ENCODE results near the gene SYT1. TPM values are rescaled to one million over a fixed set of nuclear protein-coding genes. Genes with fewer than 3 reads are reported as not detected.

SYT1 gene
- total RNA-seq, 1 donor from 2014 or later: 12.3 TPM

GRCh38 chr12:79434561-79434960 is 570.0 kb downstream of the SYT1 start:
- no peak for DNase-seq (ENCODE audit: low spot score)

DNA sequence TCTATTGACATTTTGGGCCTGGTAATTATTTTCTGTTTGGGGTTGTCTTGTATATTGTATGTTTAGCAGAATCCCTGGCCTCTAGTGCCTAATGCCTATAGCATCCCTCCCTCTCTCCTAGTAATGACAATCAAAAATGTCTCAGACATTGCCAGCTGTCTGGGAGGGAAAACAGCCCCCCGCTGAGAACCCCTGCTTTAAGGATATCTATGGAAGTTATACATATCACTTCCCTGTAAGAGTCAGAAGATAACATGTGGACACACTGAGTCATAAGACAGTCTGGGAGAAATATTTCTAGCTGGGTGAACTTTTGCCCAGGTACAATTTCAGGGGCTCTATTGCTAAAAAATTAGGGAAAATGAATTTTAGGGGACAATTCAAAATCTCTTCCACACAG is 571.2 kb downstream of the SYT1 start:
- DNase-seq (ENCODE audit: low spot score): no peak

DNA sequence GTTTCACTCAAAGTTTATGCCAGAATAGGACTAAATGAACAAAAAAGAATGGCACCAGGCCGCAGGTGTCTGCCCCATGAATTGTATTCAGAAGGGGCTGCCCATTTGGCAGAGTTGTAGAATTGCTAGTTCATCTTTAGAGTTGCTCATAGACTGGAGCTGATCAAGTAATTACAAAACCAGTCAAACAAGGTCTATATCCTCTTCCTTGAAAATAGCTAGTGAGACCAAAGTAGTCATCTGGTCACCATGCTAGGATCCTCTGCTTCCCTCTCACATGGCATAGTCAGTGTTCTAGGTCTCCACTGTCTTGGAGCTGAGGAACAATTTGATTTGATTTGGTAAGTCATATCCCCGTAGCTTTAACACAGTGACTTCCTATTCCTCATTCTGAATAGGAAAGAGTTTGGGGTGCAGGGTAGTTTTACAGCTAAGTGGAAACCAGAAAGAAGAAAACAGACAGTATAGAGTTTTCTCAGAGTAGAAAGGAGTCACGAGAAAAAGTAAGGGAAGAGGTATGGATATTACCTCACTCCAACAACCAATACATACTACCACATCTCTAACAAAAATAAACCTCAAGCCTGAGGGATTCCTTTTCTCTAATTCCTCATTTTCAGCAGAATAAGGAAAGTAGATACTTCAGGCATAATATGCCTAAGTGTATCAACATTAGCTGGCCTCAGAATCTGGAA is 574.1 kb downstream of the SYT1 start:
- DNase-seq (ENCODE audit: low spot score): no peak

- no peak for DNase-seq (ENCODE audit: low spot score)
Observed at GRCh38 chr12:79439175-79439825, 574.7 kb downstream of the SYT1 start.

DNA sequence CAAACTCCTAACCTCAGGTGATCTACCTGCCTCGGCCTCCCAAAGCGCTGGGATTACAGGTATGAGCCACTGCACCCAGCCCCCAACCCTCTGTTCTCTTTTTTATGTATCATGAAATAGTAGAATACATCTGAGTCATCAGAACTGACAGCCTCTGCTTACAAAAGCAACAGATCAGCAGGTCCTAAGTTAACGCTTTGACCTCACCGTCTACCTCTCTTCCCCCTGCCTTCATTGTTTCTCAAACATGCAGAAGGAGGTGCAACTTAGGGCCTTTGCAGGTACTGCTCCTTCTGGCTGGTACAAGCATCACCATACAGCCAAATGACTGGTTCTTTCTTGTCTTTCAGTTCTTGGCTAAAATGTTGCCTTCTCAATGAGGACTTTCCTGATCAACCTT is 577.0 kb downstream of the SYT1 start:
- no peak for DNase-seq (ENCODE audit: low spot score)

- DNase-seq (ENCODE audit: low spot score): no peak
Observed at GRCh38 chr12:79442396-79442795, 577.8 kb downstream of the SYT1 start.

DNA sequence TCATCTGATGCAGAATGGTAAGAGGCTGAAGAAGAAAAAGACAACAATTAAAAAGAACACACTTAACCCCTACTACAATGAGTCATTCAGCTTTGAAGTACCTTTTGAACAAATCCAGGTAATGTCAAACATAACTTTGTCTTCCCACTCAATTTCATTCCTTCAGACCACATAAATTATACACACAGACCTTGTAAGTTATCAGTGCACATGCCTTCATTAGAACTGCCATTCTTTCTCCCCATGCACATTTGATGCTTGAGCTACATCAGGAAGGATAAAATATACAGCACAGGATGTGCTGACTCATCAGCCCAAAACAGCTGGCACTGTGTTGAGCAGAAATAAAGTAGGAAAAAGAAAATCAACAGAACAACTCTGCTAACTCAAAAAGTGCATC is 579.5 kb downstream of the SYT1 start:
- no peak for DNase-seq (ENCODE audit: low spot score)

DNA sequence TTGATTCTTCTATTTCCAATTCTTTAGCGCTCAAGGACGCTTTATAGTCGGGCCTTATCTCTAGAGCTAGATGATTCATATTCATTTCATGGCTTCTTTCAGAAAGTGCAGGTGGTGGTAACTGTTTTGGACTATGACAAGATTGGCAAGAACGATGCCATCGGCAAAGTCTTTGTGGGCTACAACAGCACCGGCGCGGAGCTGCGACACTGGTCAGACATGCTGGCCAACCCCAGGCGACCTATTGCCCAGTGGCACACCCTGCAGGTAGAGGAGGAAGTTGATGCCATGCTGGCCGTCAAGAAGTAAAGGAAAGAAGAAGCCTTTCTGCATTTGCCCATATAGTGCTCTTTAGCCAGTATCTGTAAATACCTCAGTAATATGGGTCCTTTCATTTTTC is 584.2 kb downstream of the SYT1 start:
- no peak for DNase-seq (ENCODE audit: low spot score)

DNA sequence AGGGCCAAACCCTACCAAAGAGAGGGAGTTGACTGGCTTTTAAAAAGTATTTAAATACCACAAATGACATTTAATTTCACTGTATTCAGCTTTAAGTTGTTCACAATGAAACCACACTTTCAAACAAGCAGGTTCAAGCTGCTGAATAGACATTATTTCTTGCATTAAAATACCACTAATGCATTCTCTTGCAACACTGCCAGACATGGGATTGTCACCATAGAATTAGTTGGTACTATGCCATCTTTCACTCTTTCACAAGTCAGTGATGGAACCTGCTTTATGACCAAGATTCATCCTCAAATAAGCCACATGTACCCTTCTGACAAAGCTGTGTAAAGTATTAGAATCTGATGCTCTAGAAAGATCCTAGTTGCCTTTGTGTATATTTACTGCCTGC is 586.8 kb downstream of the SYT1 start:
- DNase-seq (ENCODE audit: low spot score): no peak

DNA sequence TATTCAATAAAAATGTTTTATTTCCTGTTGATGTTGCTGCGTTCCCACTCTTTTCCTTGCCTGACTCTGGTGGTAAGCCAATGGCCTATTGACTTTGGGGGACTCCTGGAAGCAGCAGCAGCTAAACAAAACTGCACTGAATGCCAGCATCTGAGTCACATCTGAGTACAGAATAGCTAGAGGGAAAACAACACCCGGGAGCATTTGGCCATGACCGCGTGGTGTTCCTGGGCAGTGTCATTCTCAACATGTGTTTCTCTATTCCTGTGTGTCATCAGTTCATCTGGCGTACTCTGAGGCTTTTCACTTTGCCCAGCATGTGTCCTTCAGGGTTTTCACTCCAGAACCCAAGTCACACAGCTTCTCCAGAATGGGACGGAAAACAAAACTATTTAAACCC is 587.4 kb downstream of the SYT1 start:
- peak; percentile 64 for DNase-seq (ENCODE audit: low spot score)

DNA sequence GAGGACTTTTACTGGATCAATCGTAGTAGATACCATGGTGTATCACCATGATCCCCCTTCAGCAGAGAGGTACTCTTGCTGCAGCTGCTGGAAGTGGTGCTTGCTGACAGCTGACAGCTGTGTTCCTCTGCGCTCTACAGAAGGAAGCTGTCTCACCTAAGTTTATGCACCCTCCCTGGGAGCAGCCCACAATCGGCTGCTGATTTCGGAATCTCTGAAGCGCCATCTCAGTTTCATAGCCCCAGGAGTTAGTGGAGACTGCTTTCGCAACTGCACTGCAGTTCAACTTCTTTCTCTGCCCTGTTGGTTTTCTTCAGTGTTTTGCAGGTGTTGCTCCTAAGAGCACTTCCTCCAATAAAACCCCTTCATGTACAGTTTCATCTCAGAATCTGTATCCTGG is 588.3 kb downstream of the SYT1 start:
- no peak for DNase-seq (ENCODE audit: low spot score)

DNA sequence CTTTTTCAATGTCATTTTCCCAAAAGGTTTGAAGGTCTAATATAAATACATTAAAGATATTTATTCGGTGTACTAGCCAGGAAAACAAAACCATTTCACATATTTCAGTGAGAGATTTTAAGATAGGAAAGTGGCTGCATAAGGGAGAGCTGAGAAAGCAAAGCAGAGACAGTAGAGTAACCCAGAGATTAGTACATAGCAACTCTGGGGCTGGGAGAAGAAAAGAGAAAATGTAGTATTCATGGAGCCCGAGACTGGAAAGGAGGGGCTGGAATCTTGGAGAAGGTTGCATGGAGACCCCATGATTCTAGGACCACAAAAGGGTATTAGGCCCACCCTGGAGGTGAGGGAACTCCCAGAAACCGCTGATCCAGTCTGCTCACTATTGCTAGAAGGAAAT is 589.2 kb downstream of the SYT1 start:
- DNase-seq (ENCODE audit: low spot score): no peak

DNA sequence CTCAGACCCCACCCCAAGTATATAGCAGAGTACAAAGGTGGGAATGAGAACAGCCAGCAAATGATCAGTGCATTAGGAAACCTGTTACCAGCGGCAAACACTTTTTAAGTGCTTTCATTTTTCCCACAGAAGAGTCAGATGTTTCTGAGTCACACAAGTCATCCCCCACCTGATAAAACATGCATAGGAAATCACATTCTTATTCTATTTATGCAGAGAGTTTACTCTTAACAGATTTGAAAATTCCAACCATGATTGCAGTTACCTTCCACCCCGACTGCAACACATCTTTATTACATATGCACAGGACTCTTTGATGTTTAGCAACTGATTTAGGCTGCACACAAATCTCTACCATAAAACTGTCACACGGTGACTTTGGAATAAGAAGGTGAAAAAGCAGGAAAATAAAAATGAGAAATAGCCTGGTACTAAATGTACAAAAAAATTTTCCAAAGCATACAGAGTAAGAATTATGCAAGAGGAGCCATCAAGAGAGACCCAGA is 589.8 kb downstream of the SYT1 start:
- no peak for DNase-seq (ENCODE audit: low spot score)

DNA sequence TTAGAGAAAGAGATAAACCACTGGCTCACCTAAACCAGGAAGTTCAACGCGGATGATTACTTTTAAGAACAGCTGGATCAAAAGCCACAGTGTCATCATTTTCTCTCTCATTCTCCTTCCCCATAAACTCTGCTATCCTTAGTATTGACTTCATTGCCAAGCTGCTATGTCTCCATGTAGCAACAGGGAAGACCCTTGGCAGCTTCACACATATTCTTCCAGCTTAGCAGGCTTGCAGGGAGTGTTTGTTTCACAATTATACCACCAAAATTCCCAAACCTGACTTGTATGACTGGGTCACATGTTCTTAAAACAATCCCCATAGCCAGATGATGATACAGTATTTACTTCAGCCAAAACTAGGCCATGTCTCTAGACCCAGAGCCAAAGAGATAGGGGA is 590.7 kb downstream of the SYT1 start:
- DNase-seq (ENCODE audit: low spot score): no peak

DNA sequence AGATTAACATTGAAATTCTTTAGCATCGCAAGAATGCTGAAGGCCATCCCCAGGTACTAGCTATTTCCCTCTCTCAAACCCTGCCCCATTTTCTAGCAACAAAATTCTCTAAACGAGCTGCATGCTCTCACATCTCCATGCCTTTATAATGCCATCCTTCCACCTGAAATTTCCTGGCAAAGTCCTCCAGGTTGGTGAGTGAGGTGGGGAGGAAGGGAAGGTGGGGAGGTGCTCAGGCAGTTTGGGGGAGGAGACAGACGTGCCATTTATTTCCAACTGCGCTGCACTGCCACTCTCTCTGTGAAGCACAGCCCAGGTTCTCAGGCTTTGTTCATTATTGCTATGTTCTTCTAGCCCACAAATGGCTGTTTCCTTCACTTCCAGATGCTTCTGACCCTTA is 617.7 kb downstream of the SYT1 start:
- DNase-seq (ENCODE audit: low spot score): no peak

DNA sequence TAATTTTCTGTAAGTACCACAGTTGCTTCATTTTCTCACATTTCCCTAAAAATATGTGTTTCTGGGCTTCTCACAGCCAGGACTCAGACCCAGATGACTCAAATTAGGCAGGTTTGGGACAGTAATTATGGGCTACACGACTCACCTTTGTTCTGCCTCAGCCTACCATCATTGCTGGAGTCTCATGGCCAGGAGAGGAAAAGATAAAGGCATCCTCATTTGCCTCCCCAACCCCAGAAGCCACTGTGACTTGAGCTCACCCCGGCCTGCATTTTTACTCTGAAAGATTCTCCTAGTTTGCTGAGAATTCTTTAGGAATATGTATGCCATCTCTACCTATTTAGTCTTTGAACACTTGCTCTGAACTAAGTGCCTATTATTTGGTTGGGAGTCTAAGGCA is 618.3 kb downstream of the SYT1 start:
- no peak for DNase-seq (ENCODE audit: low spot score)

DNA sequence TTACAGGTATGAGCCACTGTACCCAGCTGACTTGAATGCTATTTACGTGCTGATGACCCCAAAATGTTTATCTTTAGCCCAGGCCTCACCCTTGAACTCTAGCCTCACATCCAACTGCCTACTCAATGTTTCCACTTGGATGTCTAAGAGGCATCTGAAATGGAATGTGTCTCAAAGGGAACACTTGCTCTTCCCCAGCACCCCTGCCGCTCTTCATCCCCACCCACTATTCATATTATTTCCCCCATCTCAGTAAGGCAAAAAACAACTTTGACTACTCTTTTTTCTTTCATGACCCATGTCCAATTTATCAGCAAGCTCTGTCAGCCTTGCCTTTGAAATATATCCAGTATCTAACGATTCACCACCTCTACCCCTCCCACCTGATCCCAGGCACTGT is 621.6 kb downstream of the SYT1 start:
- DNase-seq (ENCODE audit: low spot score): no peak

GRCh38 chr12:79487386-79488110 is 623.0 kb downstream of the SYT1 start:
- no peak for DNase-seq (ENCODE audit: low spot score)
